ENCODE measurements around the gene GJA5.

GRCh38 chr1:147717706-147718097 is 42.7 kb downstream of the GJA5 start:
- TF ChIP-seq POLR2A (IDR thresholded peaks at IDR 0.05; ENCODE audit: low read depth), result no peak
- no peak for TF ChIP-seq CTCF (IDR thresholded peaks at IDR 0.05)
- TF ChIP-seq POLR2AphosphoS5 (IDR thresholded peaks at IDR 0.05), result no peak
- TF ChIP-seq EP300 (IDR thresholded peaks at IDR 0.05), result no peak
